HCT116 (cell line): ENCODE data around the gene NAALADL2. TPM values are rescaled to one million over a fixed set of nuclear protein-coding genes. Genes with fewer than 3 reads are reported as not detected.

ENCODE experiments used
- ATAC-seq: fragments of 200-7000 bp; cut with Tn5 transposase; 2 replicates; pipeline ENCODE4 v1.9.1; 2020; ENCODE audit warnings: mild to moderate bottlenecking, moderate library complexity
- BruUV-seq: library from RNA; stranded (reverse); fragments of 400-500 nt; replicated peaks from 2 replicates; lab custom pipeline; 2021; lab: Mats Ljungman, UMichigan
- CTCF ChIA-PET: fragments of 300-600 bp; sonication (Branson Sonifier 250); formaldehyde crosslinking; loops from one replicate; lab custom pipeline; 2021; ENCODE audit warnings: antibody characterized with exemption; lab: Charles Lee
- POLR2A ChIA-PET: fragments of 300-600, 350-600 bp; sonication (Branson Sonifier 250); formaldehyde crosslinking; loops from one replicate; lab custom pipeline; 2021; ENCODE audit warnings: antibody characterized with exemption; lab: Charles Lee
- RAD21 ChIA-PET, 2 experiments: fragments of 300-600 bp; sonication (Branson Sonifier 250); formaldehyde crosslinking; loops; one replicate each; lab custom pipeline; 2023; ENCODE audit warnings: low total read pairs in 2 of 2; ENCODE audit not compliant: uncharacterized antibody in 2 of 2, unreplicated experiment in 2 of 2, low non-redundant PET in 1 of 2; lab: Charles Lee
- DNase-seq: peaks from one replicate; pipeline ENCODE4 v3.0.0-alpha.2; 2010; ENCODE audit warnings: low read depth, low spot score
- H2AFZ ChIP-seq: fragments of 200-600 bp; shearing (Covaris generic), sonication (generic); 2 replicates; pipeline ENCODE4 v1.6.1; 2017; ENCODE audit warnings: low read depth, mixed run types, mixed read lengths, antibody characterized with exemption, low read length; ENCODE audit not compliant: poor library complexity, severe bottlenecking
- H3K27ac ChIP-seq: 2 replicates; pipeline ENCODE4 v1.5.1; 2012; ENCODE audit warnings: low read depth, low read length
- H3K27me3 ChIP-seq: fragments of 200-600 bp; sonication (generic); 2 replicates; pipeline ENCODE4 v1.6.1; 2016; ENCODE audit warnings: mixed run types, low read length, mixed read lengths; ENCODE audit not compliant: insufficient read depth
- H3K36me3 ChIP-seq, 2 experiments: fragments of 200-500 bp in 1 of 2; fragments of 200-600 bp in 1 of 2; sonication (Bioruptor generic) in 1 of 2; sonication (generic) in 1 of 2; 2 replicates each; pipeline versions ENCODE4 v1.5.1 to v1.6.1; 2014 to 2016; ENCODE audit warnings: low read length in 2 of 2, inconsistent platforms in 1 of 2, mixed read lengths in 1 of 2, mixed run types in 1 of 2; ENCODE audit not compliant: insufficient read depth in 2 of 2, control insufficient read depth in 1 of 2
- H3K4me1 ChIP-seq, 2 experiments: fragments of 200-600 bp in 1 of 2; sonication (generic) in 1 of 2; 2 replicates each; pipeline versions ENCODE4 v1.5.1 to v1.6.1; 2012 to 2017; ENCODE audit warnings: low read length in 2 of 2, inconsistent platforms in 1 of 2, mild to moderate bottlenecking in 1 of 2, mixed read lengths in 1 of 2, mixed run types in 1 of 2, moderate library complexity in 1 of 2; ENCODE audit not compliant: insufficient read depth in 2 of 2, control insufficient read depth in 1 of 2
- H3K4me2 ChIP-seq: fragments of 200-600 bp; sonication (generic); 2 replicates; pipeline ENCODE4 v1.6.1; 2017; ENCODE audit warnings: mixed run types, low read length, mixed read lengths
- H3K4me3 ChIP-seq, 2 experiments: fragments of 200-600 bp in 1 of 2; sonication (generic) in 1 of 2; replicated peaks in 1 of 2; 2 replicates each; pipeline ENCODE4 v1.5.1; 2011 to 2016; ENCODE audit warnings: low read length in 2 of 2, control low read depth in 1 of 2, low read depth in 1 of 2, mild to moderate bottlenecking in 1 of 2, mixed read lengths in 1 of 2, mixed run types in 1 of 2
- H3K79me2 ChIP-seq: fragments of 200-600 bp; sonication (generic); 2 replicates; pipeline ENCODE4 v1.6.1; 2017; ENCODE audit warnings: mild to moderate bottlenecking, mixed run types, low read length, moderate library complexity, mixed read lengths; ENCODE audit not compliant: insufficient read depth
- H3K9ac ChIP-seq: fragments of 200-600 bp; sonication (generic); 2 replicates; pipeline ENCODE4 v1.6.1; 2016; ENCODE audit warnings: low read length, mixed read lengths
- H3K9me2 ChIP-seq: fragments of 200-600 bp; sonication (generic), shearing (Covaris generic); 2 replicates; pipeline ENCODE4 v1.6.1; 2017; ENCODE audit warnings: mixed run types, mild to moderate bottlenecking, moderate library complexity; ENCODE audit not compliant: insufficient read depth
- H3K9me3 ChIP-seq, 2 experiments: fragments of 200-500 bp in 1 of 2; fragments of 200-600 bp in 1 of 2; sonication (Bioruptor generic) in 1 of 2; sonication (generic) in 1 of 2; 2 replicates each; pipeline ENCODE4 v1.6.1; 2014 to 2017; ENCODE audit warnings: low read length in 2 of 2, mixed read lengths in 2 of 2, inconsistent platforms in 1 of 2, low read depth in 1 of 2, mild to moderate bottlenecking in 1 of 2, mixed run types in 1 of 2, moderate library complexity in 1 of 2; ENCODE audit not compliant: control insufficient read depth in 1 of 2, insufficient read depth in 1 of 2
- H4K20me1 ChIP-seq: fragments of 200-600 bp; sonication (generic), shearing (Covaris generic); 2 replicates; pipeline ENCODE4 v1.6.1; 2017; ENCODE audit warnings: mixed run types, mild to moderate bottlenecking, moderate library complexity; ENCODE audit not compliant: insufficient read depth
- FOSL1 ChIP-seq: IDR thresholded peaks from 2 replicates; pipeline ENCODE4 v1.6.1; 2012; ENCODE audit warnings: low read depth
- JUND ChIP-seq: IDR thresholded peaks from 2 replicates; pipeline ENCODE4 v1.6.1; 2012
- POLR2AphosphoS5 ChIP-seq: IDR thresholded peaks from 2 replicates; pipeline ENCODE4 v1.6.1; 2011; ENCODE audit warnings: mild to moderate bottlenecking, low read depth, low read length, moderate library complexity
- RAD21 ChIP-seq: IDR thresholded peaks from 2 replicates; pipeline ENCODE4 v1.6.1; 2012; ENCODE audit warnings: low read depth, mild to moderate bottlenecking
- YY1 ChIP-seq: IDR thresholded peaks from 2 replicates; pipeline ENCODE4 v1.6.1; 2011; ENCODE audit warnings: low read length, low read depth, moderate library complexity, mild to moderate bottlenecking; ENCODE audit not compliant: insufficient replicate concordance; ENCODE audit errors: extremely low read depth
- ZFX ChIP-seq: fragments of 450-650 bp; IDR thresholded peaks from 2 replicates; pipeline ENCODE4 v1.6.1; 2017
- intact Hi-C: fragments of 100-400 bp; cut with micrococcal nuclease; formaldehyde crosslinking; loops from 2 replicates; pipeline ENCODE4 v1.10.0; 2022
- total RNA-seq: library from RNA; stranded (reverse); gene quantifications from one replicate; pipeline ENCODE4 v1.2.1, GENCODE V29; 2021; ENCODE audit not compliant: unreplicated experiment
- TF ChIP-seq, protein P1 (sequence below), 3 experiments: fragments of 200-600 bp in 1 of 3; sonication (generic) in 1 of 3; IDR thresholded peaks in 2 of 3; conservative IDR thresholded peaks in 1 of 3; 2 replicates each; pipeline ENCODE4 v1.5.1; 2012 to 2017; ENCODE audit warnings: low read depth in 2 of 3, low read length in 2 of 3, antibody characterized with exemption in 1 of 3, borderline replicate concordance in 1 of 3, control low read depth in 1 of 3, mild to moderate bottlenecking in 1 of 3, mixed read lengths in 1 of 3, mixed run types in 1 of 3, moderate library complexity in 1 of 3; ENCODE audit not compliant: insufficient read depth in 1 of 3
- TF ChIP-seq, protein P2 (sequence below): IDR thresholded peaks from 2 replicates; pipeline ENCODE4 v1.6.1; 2012

Gene NAALADL2
- total RNA-seq, 1 experiment from 2014 or later: 2.9 TPM

DNA sequence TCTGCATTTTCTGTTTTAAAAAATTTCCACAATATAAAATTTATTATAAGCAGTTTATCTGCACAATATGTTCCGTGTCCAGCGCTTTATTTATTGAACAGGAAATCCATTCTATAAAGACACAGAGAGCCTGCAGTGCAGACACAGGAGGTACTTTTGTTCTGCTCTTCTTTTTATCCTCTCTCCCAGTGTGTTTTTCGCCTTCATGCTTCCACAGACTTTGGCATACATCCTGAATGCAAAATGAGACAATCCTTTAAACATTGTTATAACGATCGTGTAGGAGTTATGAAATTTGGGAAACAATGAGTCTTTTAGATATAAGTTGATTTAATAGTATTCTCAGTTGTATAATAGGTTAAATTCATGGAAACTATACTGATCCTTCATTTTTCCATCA lies 749.2 kb downstream of the NAALADL2 start:
- no peak overlapping the region for H3K4me3 ChIP-seq
- intact Hi-C loops: no loop called here
- no peak overlapping the region for H2AFZ ChIP-seq
- no peaks in the 10 kb centered on the region for H3K27me3 ChIP-seq
- RAD21 ChIA-PET: no interaction called here
- no peak for ATAC-seq
- TF ChIP-seq, protein P1, sequence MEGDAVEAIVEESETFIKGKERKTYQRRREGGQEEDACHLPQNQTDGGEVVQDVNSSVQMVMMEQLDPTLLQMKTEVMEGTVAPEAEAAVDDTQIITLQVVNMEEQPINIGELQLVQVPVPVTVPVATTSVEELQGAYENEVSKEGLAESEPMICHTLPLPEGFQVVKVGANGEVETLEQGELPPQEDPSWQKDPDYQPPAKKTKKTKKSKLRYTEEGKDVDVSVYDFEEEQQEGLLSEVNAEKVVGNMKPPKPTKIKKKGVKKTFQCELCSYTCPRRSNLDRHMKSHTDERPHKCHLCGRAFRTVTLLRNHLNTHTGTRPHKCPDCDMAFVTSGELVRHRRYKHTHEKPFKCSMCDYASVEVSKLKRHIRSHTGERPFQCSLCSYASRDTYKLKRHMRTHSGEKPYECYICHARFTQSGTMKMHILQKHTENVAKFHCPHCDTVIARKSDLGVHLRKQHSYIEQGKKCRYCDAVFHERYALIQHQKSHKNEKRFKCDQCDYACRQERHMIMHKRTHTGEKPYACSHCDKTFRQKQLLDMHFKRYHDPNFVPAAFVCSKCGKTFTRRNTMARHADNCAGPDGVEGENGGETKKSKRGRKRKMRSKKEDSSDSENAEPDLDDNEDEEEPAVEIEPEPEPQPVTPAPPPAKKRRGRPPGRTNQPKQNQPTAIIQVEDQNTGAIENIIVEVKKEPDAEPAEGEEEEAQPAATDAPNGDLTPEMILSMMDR (IDR thresholded peaks at IDR 0.05 in 2 of 3, conservative IDR thresholded peaks at IDR 0.05 in 1 of 3; ENCODE audit: borderline replicate concordance in 1 of 3, insufficient read depth in 1 of 3, low read depth in 2 of 3, low read length in 2 of 3): no peak
- no peak for TF ChIP-seq YY1
- TF ChIP-seq POLR2AphosphoS5: no peak
- TF ChIP-seq FOSL1: no peak
- no peak for TF ChIP-seq RAD21
- TF ChIP-seq, protein P2, sequence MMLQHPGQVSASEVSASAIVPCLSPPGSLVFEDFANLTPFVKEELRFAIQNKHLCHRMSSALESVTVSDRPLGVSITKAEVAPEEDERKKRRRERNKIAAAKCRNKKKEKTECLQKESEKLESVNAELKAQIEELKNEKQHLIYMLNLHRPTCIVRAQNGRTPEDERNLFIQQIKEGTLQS: no peak
- TF ChIP-seq, all 23 proteins: peak for 0
- no peak for DNase-seq
- H3K9ac ChIP-seq: no peak overlapping the region
- H3K4me1 ChIP-seq: no peaks in the 10 kb centered on the region
- BruUV-seq: no TSS peak
- H3K4me2 ChIP-seq: no peak overlapping the region
- H4K20me1 ChIP-seq: no peaks in the 10 kb centered on the region
- H3K27ac ChIP-seq: no peak overlapping the region
- no peaks in the 10 kb centered on the region for H3K79me2 ChIP-seq
- H3K9me2 ChIP-seq: no peaks in the 10 kb centered on the region
- POLR2A ChIA-PET: no interaction called here
- H3K9me3 ChIP-seq: no peaks in the 10 kb centered on the region
- H3K36me3 ChIP-seq: no peaks in the 10 kb centered on the region
- CTCF ChIA-PET: no interaction called here

DNA sequence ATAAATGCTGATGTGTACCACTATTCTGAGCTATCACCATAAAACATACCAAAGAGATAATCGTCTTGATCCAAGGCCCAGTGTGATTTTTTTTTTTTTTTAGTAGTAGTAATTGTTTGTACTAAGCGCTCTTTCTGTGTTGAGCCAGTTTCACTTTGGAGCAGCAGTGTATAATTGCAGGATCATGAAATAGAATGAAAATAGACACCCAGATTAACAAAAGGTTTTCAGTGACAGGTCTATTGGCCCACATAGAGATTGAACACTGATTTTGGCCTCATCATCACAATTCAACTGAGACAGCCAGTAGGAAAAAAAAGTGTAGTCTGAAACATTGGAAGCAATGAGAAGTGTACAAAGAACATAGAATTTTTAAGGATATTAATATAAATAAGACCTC lies 749.8 kb downstream of the NAALADL2 start:
- BruUV-seq: no TSS peak
- H4K20me1 ChIP-seq: no peaks in the 10 kb centered on the region
- POLR2A ChIA-PET: no interaction called here

More for the DNA sequence above, 749.8 kb downstream of the NAALADL2 start:
- intact Hi-C loops: no loop called here
- Histone ChIP-seq H3K9ac (no peak overlapping the region), H3K4me1 (no peaks in the 10 kb centered on the region), H3K4me3 (no peak overlapping the region), H3K79me2 (no peaks in the 10 kb centered on the region), H3K9me2 (no peaks in the 10 kb centered on the region), H3K9me3 (no peaks in the 10 kb centered on the region), H3K36me3 (no peaks in the 10 kb centered on the region), H3K4me2 (no peak overlapping the region), H2AFZ (no peak overlapping the region), H3K27me3 (no peaks in the 10 kb centered on the region), H3K27ac (no peak overlapping the region)
- DNase-seq: no peak
- no peak for ATAC-seq
- TF ChIP-seq ZFX: no peak
- TF ChIP-seq JUND: no peak
- ChIA-PET CTCF (no interaction called here), RAD21 (no interaction called here)
